ENCODE measurements around the gene UNC5CL.

GRCh38 chr6:41000248-41000647, 38.8 kb downstream of the UNC5CL start:
- TF ChIP-seq EZH2 (IDR thresholded peaks at IDR 0.05; ENCODE audit: borderline replicate concordance, low read depth, low read length, poor library complexity, severe bottlenecking) (no peak), CTCF (conservative IDR thresholded peaks at IDR 0.05; ENCODE audit: low read depth, low read length) (no peak)
